ENCODE results near the gene KRTAP23-1.

Gene KRTAP23-1

DNA sequence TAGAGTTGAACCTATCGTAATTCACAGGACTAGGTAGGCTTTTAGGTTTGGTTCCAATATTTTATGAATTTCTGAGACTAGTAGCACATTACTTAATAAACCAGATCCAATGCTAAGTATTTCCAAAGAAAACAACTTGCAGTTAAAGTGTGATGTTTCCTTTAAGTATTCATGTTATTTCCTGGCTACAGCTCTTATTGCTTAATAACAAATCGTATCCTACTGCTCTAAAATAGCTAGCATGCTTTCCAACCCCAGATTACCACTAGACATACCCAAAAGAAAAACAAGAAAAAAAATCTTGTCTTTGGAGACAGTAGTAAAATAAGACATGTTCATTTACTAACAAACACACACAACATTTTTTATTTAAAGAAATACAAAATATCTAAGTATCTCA is 11.8 kb downstream of the KRTAP23-1 start:
- no peak overlapping the region for H3K4me3 Mint-ChIP-seq
- H3K27me3 Mint-ChIP-seq (ENCODE audit: low read depth) = no peaks in the 10 kb centered on the region
- H3K36me3 Mint-ChIP-seq (ENCODE audit: low read depth) = no peaks in the 10 kb centered on the region
- no peak overlapping the region for H3K27ac Mint-ChIP-seq
- H3K4me1 Mint-ChIP-seq (ENCODE audit: low read depth) = no peaks in the 10 kb centered on the region
- no peaks in the 10 kb centered on the region for H3K9me3 Mint-ChIP-seq

DNA sequence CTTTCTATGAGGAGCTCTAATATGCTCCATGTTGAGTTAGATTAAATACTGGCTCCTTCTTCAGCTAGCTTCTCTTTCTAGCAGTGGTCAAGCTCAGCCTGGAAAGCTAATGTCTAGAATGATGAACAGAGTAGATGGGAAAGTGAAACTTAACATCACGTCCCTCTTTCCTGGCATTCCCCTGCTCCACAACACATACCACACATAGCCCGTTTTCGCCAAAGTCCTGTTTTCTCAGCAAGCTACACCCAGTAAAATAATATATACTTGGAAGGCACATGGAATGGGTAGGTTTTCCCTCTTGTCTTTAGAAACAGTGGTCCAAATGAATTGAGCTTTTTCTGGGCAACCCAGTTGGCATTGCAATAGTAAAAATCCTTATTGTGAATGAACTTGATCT is 14.7 kb downstream of the KRTAP23-1 start:
- no peak overlapping the region for H3K27ac Mint-ChIP-seq
- H3K36me3 Mint-ChIP-seq (ENCODE audit: low read depth) = no peaks in the 10 kb centered on the region
- H3K27me3 Mint-ChIP-seq (ENCODE audit: low read depth) = no peaks in the 10 kb centered on the region
- H3K9me3 Mint-ChIP-seq = no peaks in the 10 kb centered on the region
- H3K4me3 Mint-ChIP-seq = no peak overlapping the region
- H3K4me1 Mint-ChIP-seq (ENCODE audit: low read depth) = no peaks in the 10 kb centered on the region

DNA sequence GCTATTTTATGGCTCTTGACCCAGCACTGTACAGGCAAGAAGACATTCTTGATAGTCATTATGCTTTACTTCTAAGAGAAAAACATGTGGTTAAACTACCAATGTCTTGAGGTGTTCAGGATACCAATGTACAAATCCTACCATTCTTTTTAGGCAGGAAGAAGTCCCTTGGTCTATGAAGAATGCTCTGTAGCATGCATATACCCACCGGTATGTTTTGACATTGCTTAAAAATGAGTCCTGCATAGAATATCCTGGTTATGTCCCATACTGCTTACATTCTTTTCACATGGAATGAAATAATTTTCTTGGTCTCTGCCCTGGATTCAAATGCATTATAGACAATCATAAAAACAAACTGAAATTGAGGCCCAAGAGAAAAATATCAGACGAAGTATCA is 15.7 kb downstream of the KRTAP23-1 start:
- Mint-ChIP-seq H3K4me3 (no peak overlapping the region), H3K36me3 (ENCODE audit: low read depth) (no peaks in the 10 kb centered on the region), H3K27ac (no peak overlapping the region), H3K27me3 (ENCODE audit: low read depth) (no peaks in the 10 kb centered on the region), H3K4me1 (ENCODE audit: low read depth) (no peaks in the 10 kb centered on the region), H3K9me3 (no peaks in the 10 kb centered on the region)

DNA sequence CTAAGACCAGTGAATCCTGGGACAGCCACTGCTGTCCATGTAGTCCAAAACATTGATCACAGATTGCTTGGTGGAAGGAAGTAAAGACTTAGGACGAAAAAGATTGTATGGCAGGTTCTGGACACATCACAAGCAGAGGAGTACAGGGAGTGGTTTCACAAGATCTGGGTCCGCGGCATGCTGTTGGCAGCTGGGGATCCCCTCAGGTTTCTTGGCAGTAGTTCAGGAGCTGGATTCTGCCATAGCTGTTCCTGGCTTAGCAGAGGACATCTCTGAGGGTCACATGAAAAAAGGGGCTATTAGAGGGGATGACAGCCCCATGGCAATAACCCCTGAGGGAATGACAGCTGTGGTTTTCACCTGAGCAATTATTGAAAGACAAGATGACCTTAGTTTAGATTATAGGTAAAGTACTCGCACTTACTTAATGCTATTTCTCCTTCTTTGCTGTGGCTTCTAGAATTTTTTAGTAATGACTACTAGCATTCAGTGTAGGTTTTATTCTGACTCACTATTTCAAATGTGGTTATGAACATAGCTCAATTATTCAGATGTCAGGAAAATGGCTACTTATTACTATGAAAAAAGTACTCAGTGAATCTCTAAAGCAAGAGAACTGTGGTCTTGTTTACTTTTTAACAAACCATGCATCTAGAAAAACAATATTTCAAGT is 19.1 kb downstream of the KRTAP23-1 start:
- no peak overlapping the region for H3K27ac Mint-ChIP-seq
- no peaks in the 10 kb centered on the region for H3K9me3 Mint-ChIP-seq
- no peaks in the 10 kb centered on the region for H3K27me3 Mint-ChIP-seq (ENCODE audit: low read depth)
- no peak overlapping the region for H3K4me3 Mint-ChIP-seq
- no peaks in the 10 kb centered on the region for H3K36me3 Mint-ChIP-seq (ENCODE audit: low read depth)
- H3K4me1 Mint-ChIP-seq (ENCODE audit: low read depth) = no peaks in the 10 kb centered on the region

DNA sequence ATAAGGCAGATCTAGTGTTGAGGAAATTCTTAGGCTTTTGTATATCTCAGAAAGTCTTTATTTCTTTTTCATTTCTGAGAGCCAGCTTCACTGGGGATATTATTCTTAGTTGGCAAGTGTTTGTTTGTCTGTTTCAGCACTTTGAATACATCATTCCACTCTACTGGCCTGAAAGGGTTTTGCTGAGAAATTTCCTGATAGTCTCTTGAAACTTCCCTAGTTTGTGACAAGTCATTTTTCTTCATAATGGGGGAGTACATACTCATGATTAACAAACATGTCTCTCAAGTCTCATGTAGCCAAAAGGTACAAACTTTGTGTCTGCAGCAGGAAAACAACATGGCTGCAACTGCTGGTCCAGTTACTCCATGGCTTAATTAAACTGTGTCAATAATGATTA is 22.0 kb downstream of the KRTAP23-1 start:
- no peaks in the 10 kb centered on the region for H3K36me3 Mint-ChIP-seq (ENCODE audit: low read depth)
- H3K9me3 Mint-ChIP-seq = no peaks in the 10 kb centered on the region
- H3K27ac Mint-ChIP-seq = no peak overlapping the region
- H3K4me3 Mint-ChIP-seq = no peak overlapping the region
- no peaks in the 10 kb centered on the region for H3K27me3 Mint-ChIP-seq (ENCODE audit: low read depth)
- no peaks in the 10 kb centered on the region for H3K4me1 Mint-ChIP-seq (ENCODE audit: low read depth)

DNA sequence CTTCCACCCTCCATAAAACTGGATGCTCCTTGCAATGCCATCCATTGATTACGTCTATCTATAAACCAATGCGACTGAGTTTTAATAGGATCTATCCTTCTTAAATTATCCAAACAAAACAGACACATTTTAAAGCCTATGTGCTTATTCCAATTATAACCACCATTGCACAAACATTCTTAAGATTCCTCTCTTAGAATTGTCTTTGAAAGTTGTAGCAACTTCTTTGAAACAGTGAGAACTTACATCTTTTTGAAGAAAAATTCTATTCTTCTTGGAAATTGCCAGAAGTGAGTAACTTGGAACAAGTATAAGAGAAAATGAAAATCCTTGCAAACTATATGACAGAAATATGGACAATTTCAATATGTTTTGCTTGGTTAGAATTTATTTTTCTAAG is 28.2 kb downstream of the KRTAP23-1 start, which contains the start of gene KRTAP26-1:
Gene KRTAP26-1 (minus strand): TSS at position 101 of the 400 bp plus-strand sequence. CDS start 280 bp downstream, outside the sequence.
- no peak within 1 kb of the TSS for H3K4me3 Mint-ChIP-seq
- H3K9me3 Mint-ChIP-seq = no peaks in the 10 kb centered on the region
- no peaks in the 10 kb centered on the region for H3K36me3 Mint-ChIP-seq (ENCODE audit: low read depth)
- H3K4me1 Mint-ChIP-seq (ENCODE audit: low read depth) = no peaks in the 10 kb centered on the region
- no peaks in the 10 kb centered on the region for H3K27me3 Mint-ChIP-seq (ENCODE audit: low read depth)
- no peak within 1 kb of the TSS for H3K27ac Mint-ChIP-seq

DNA sequence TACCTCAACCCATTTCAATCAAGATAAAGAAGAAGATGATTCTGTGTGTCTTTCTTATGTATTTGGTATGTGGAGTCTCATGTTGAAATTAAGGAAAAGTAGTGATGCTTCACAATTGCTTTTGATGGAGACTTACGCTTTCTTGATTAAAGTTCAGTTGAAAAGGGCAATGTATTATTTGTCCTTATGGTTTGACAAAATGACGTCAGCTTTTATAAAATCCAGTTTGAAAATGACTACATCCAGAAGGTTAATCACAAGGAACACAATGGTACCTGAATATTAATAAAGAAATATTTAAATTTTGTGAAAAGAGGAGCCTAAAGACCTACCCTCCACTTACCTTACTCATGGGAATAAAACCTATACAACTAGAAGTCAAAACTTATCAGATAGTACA is 32.7 kb downstream of the KRTAP23-1 start:
- no peaks in the 10 kb centered on the region for H3K4me1 Mint-ChIP-seq (ENCODE audit: low read depth)
- H3K36me3 Mint-ChIP-seq (ENCODE audit: low read depth) = no peaks in the 10 kb centered on the region
- H3K9me3 Mint-ChIP-seq = no peaks in the 10 kb centered on the region
- H3K27ac Mint-ChIP-seq = no peak overlapping the region
- no peaks in the 10 kb centered on the region for H3K27me3 Mint-ChIP-seq (ENCODE audit: low read depth)
- H3K4me3 Mint-ChIP-seq = no peak overlapping the region

DNA sequence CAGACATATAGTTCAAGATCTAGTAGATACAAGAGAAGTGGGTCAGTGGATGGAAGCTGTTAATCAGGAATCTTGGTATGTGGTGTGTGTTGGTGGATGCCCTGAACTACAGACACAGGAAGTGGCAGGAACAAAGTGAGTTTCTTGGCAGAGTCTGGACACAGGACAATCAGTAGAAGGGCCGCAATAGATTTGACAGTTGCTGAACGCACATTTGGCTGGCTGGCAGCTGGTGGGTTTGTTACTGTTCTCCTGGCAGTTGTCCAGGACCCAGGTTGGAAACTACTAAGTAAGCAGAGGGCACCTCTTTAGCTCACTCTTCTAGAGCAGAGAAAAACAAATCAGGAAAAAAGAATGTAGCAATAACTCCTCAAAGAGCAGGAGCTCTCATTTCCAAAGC is 41.5 kb downstream of the KRTAP23-1 start:
- Mint-ChIP-seq H3K4me1 (ENCODE audit: low read depth) (no peaks in the 10 kb centered on the region), H3K27ac (no peak overlapping the region), H3K9me3 (no peaks in the 10 kb centered on the region), H3K27me3 (ENCODE audit: low read depth) (no peaks in the 10 kb centered on the region), H3K36me3 (ENCODE audit: low read depth) (no peaks in the 10 kb centered on the region), H3K4me3 (no peak overlapping the region)

DNA sequence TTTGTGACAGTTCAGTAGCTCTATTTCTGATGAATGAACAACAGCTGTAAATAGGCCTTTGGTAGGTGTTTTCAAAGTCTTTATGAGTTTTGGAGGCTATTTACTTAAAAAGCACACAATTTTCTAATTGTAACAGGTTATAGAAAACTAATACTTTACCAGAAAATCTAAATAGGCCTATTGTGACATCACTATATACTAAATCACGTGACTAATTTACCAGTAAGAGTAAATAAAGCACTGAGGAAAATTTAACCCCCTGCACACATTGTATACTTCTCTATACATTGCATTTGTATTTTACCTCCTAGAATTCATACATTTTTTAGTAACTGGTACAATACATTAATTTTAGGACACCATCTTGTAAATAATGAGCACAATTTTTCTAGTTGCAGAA is 43.3 kb downstream of the KRTAP23-1 start:
- Mint-ChIP-seq H3K9me3 (peaks cover 10% of the 10 kb centered on the region), H3K4me3 (no peak overlapping the region), H3K4me1 (ENCODE audit: low read depth) (no peaks in the 10 kb centered on the region), H3K27me3 (ENCODE audit: low read depth) (no peaks in the 10 kb centered on the region), H3K36me3 (ENCODE audit: low read depth) (no peaks in the 10 kb centered on the region), H3K27ac (no peak overlapping the region)

Measured in T-helper 1 cell treated with Interleukin-12 subunit alpha and Interleukin-12 subunit beta and Interleukin-4 antibody, amounts not matched to agents 30 μg/mL and 1 μg/mL, for 36 hours (primary cell).